Measurements from ENCODE around the gene NKX1-2.

The NKX1-2 gene

GRCh38 chr10:124482236-124482800 lies 32.5 kb upstream of the NKX1-2 start:
- H3K4me1 Mint-ChIP-seq, result no peaks in the 10 kb centered on the region
- no peaks in the 10 kb centered on the region for H3K9me3 Mint-ChIP-seq
- H3K36me3 Mint-ChIP-seq, result peaks cover 28% of the 10 kb centered on the region
- no peak overlapping the region for H3K4me3 Mint-ChIP-seq
- H3K27me3 Mint-ChIP-seq, result no peaks in the 10 kb centered on the region
- no peak overlapping the region for H3K27ac Mint-ChIP-seq
- ATAC-seq, result no peak

GRCh38 chr10:124481717-124482116 lies 31.9 kb upstream of the NKX1-2 start:
- peaks cover 23% of the 10 kb centered on the region for H3K36me3 Mint-ChIP-seq
- H3K4me3 Mint-ChIP-seq, result no peak overlapping the region
- no peaks in the 10 kb centered on the region for H3K9me3 Mint-ChIP-seq
- H3K27me3 Mint-ChIP-seq, result no peaks in the 10 kb centered on the region
- H3K4me1 Mint-ChIP-seq, result no peaks in the 10 kb centered on the region
- H3K27ac Mint-ChIP-seq, result no peak overlapping the region
- ATAC-seq, result no peak

DNA sequence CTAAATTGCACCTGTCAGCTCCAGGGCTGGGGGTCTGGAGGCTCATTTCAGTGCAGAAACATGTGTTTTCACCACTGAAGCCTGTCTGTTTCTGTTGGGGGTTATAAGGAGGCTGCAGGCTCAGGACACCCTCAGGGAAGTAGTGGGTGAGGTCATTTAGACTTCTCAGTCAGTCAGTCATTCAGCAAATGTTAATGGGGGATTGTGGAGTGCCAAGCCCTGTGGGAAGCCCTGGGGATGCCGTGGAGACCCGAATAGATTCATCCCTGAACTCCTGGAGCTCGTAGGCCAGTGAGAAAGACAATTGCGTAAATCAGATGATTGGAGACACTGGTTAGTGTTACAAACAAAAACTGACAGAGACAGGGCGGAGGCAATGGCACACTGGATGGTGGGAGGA lies 31.0 kb upstream of the NKX1-2 start:
- H3K4me1 Mint-ChIP-seq, result no peaks in the 10 kb centered on the region
- peaks cover 14% of the 10 kb centered on the region for H3K36me3 Mint-ChIP-seq

DNA sequence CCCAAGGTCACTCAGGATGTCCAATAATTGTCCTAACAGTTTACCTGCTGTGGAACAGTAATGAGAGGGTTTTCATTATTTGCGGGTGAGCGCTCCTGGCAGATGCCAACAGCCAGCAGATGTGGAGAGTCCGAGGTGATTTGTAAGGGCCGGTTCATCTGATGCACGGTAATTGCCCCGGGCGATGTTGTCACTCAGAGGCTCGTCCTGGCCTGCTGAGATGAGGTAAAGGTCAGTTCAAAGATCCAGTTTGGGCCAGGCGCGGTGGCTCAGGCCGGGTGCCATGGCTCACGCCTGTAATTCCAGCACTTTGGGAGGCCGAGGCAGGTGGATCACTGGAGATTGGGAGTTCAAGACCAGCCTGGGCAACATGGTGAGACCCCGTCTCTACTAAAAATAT lies 28.7 kb upstream of the NKX1-2 start:
- Mint-ChIP-seq H3K9me3 (no peaks in the 10 kb centered on the region), H3K4me1 (no peaks in the 10 kb centered on the region), H3K36me3 (peaks cover 5% of the 10 kb centered on the region), H3K27me3 (no peaks in the 10 kb centered on the region), H3K4me3 (no peak overlapping the region), H3K27ac (no peak overlapping the region)
- no peak for ATAC-seq

More for the DNA sequence above, 31.0 kb upstream of the NKX1-2 start:
- no peaks in the 10 kb centered on the region for H3K9me3 Mint-ChIP-seq
- H3K27me3 Mint-ChIP-seq, result no peaks in the 10 kb centered on the region
- ATAC-seq, result no peak
- H3K4me3 Mint-ChIP-seq, result no peak overlapping the region
- H3K27ac Mint-ChIP-seq, result no peak overlapping the region

- Mint-ChIP-seq H3K4me1 (peaks cover 3% of the 10 kb centered on the region), H3K36me3 (no peaks in the 10 kb centered on the region), H3K27me3 (no peaks in the 10 kb centered on the region), H3K27ac (no peak overlapping the region), H3K9me3 (no peaks in the 10 kb centered on the region), H3K4me3 (no peak overlapping the region)
- no peak for ATAC-seq
Measured at GRCh38 chr10:124477614-124478363, 28.0 kb upstream of the NKX1-2 start.

GRCh38 chr10:124476043-124476725 lies 26.3 kb upstream of the NKX1-2 start:
- Mint-ChIP-seq H3K36me3 (no peaks in the 10 kb centered on the region), H3K27me3 (no peaks in the 10 kb centered on the region), H3K27ac (no peak overlapping the region), H3K9me3 (no peaks in the 10 kb centered on the region), H3K4me3 (no peak overlapping the region), H3K4me1 (peaks cover 13% of the 10 kb centered on the region)
- peak; percentile 28 for ATAC-seq

DNA sequence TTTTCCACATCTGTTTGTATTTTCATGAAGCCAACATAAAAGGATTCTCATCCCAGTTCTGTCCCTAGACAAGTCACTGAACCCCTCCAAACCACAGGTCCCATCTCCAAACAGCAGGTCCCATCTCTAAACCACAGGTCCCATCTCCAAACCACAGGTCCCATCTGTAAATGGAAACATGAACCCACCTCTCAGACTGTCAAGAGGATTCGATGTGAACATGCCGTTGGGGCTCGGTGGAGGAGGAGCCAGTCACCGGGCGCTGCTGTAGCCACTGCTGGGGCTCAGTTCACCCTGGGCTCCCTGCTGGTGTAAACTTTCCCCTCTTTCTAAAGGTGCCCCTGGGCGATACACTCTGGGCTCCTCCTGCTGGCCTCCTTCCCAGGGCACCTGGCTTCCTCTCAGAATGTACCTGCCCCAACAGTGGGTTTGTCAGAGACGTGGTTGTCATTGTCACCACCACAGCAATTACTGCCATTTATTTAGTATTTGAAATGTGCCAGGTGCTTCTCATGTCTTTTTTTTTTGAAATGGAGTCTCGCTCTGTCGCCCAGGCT lies 24.8 kb upstream of the NKX1-2 start:
- Mint-ChIP-seq H3K27ac (no peak overlapping the region), H3K9me3 (no peaks in the 10 kb centered on the region), H3K4me3 (no peak overlapping the region), H3K27me3 (no peaks in the 10 kb centered on the region), H3K4me1 (peaks cover 13% of the 10 kb centered on the region), H3K36me3 (peaks cover 2% of the 10 kb centered on the region)
- ATAC-seq, result no peak

- H3K4me3 Mint-ChIP-seq, result no peak overlapping the region
- H3K4me1 Mint-ChIP-seq, result peaks cover 17% of the 10 kb centered on the region
- ATAC-seq, result no peak
- no peak overlapping the region for H3K27ac Mint-ChIP-seq
- H3K9me3 Mint-ChIP-seq, result no peaks in the 10 kb centered on the region
- H3K36me3 Mint-ChIP-seq, result peaks cover 7% of the 10 kb centered on the region
- no peaks in the 10 kb centered on the region for H3K27me3 Mint-ChIP-seq
Measured at GRCh38 chr10:124473070-124473469, 23.2 kb upstream of the NKX1-2 start.

DNA sequence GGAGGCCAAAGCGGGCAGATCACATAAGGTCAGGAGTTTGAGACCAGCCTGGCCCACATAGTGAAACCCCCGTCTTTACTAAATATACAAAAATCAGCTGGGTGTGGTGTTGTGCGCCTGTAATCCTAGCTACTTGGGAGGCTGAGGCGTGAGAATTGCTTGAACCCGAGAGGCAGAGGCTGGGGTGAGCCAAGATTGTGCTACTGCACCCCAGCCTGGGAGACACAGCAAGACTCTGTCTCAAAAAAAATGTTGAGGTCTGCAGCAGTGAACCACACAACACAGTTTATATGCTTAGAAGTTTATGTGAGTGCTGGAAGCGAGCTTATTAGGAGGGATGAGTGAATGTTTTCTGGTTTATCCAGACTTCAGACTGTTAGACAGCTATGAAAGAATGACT lies 22.2 kb upstream of the NKX1-2 start:
- no peak for ATAC-seq
- Mint-ChIP-seq H3K36me3 (peaks cover 7% of the 10 kb centered on the region), H3K9me3 (no peaks in the 10 kb centered on the region), H3K27me3 (no peaks in the 10 kb centered on the region), H3K4me3 (no peak overlapping the region), H3K27ac (no peak overlapping the region), H3K4me1 (peaks cover 17% of the 10 kb centered on the region)

DNA sequence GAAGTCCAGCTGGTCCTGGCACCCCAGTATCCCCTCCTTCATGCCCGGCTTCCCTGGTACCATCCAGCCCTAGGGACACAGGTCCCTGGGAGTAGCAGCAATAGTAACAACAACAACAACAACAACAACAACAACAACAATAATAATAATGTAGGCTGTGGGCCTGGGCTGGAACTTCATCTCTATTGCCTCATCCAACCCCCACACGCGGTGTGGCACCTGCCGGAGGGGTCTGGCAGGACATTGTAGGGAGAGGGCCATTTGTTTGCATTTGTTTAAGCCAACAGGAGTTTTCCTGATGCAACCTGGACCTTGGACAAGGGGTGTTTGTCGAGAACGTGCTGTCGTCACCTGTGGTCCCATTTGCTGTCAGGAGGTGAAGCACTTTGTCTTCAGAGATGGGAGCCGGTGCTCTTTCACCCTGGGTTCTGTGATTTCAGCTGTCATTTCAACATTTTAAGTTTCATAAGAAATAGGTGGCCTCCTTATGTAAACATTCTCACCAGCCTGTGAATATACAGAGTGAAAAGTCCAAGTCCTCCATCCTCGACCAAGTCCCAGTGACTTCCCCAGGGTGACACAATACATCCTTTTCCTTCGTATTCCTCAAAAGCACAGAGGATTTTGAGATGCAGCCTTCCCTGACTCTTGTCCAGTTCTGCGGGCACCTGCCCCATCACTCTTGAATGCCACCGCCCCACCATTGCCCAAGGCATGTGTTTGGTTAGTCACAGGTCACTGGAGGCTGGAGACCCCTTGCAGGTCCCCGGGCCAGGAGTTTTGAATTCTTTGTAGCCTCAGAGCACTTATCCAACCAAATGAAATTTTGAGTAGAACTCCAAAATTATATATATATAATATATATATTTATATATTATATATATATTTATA lies 21.0 kb upstream of the NKX1-2 start:
- ATAC-seq, result no peak

GRCh38 chr10:124469956-124470484 lies 20.2 kb upstream of the NKX1-2 start:
- H3K4me1 Mint-ChIP-seq, result peaks cover 29% of the 10 kb centered on the region
- no peaks in the 10 kb centered on the region for H3K9me3 Mint-ChIP-seq
- no peak overlapping the region for H3K27ac Mint-ChIP-seq
- H3K27me3 Mint-ChIP-seq, result no peaks in the 10 kb centered on the region
- H3K36me3 Mint-ChIP-seq, result peaks cover 7% of the 10 kb centered on the region
- no peak for ATAC-seq
- no peak overlapping the region for H3K4me3 Mint-ChIP-seq

More for the DNA sequence above, 21.0 kb upstream of the NKX1-2 start:
- no peak overlapping the region for H3K4me3 Mint-ChIP-seq
- H3K27ac Mint-ChIP-seq, result no peak overlapping the region
- H3K27me3 Mint-ChIP-seq, result no peaks in the 10 kb centered on the region
- H3K9me3 Mint-ChIP-seq, result no peaks in the 10 kb centered on the region
- H3K4me1 Mint-ChIP-seq, result peaks cover 21% of the 10 kb centered on the region
- H3K36me3 Mint-ChIP-seq, result peaks cover 7% of the 10 kb centered on the region

- Mint-ChIP-seq H3K4me3 (no peak overlapping the region), H3K36me3 (peaks cover 7% of the 10 kb centered on the region), H3K27me3 (no peaks in the 10 kb centered on the region), H3K4me1 (peaks cover 38% of the 10 kb centered on the region), H3K9me3 (no peaks in the 10 kb centered on the region), H3K27ac (no peak overlapping the region)
- no peak for ATAC-seq
Measured at GRCh38 chr10:124468624-124469023, 18.8 kb upstream of the NKX1-2 start.

DNA sequence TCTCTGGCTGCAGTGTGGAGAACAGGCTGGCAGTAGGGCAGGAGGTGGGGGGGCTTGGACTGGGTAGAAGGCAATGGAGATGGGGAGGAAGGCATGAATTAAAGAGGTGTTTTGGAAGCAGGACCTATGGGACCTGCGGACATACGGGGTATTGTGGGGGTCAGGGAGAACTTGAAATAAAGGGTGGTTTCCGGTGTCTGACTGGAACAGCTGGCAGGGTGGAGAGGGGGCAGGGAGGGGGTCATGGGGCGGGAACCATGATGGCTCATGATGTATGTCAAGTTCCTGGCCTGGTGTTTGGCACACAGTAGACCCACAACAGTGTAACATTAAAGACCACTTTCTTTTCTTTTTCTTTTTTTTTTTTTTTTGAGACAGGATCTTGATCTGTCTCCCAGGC lies 17.3 kb upstream of the NKX1-2 start:
- H3K4me3 Mint-ChIP-seq, result no peak overlapping the region
- H3K27ac Mint-ChIP-seq, result no peak overlapping the region
- peaks cover 28% of the 10 kb centered on the region for H3K4me1 Mint-ChIP-seq
- H3K9me3 Mint-ChIP-seq, result no peaks in the 10 kb centered on the region
- peaks cover 7% of the 10 kb centered on the region for H3K36me3 Mint-ChIP-seq
- H3K27me3 Mint-ChIP-seq, result no peaks in the 10 kb centered on the region
- no peak for ATAC-seq

- no peak for ATAC-seq
- Mint-ChIP-seq H3K4me3 (no peak overlapping the region), H3K36me3 (peaks cover 7% of the 10 kb centered on the region), H3K4me1 (peaks cover 31% of the 10 kb centered on the region), H3K27me3 (no peaks in the 10 kb centered on the region), H3K9me3 (no peaks in the 10 kb centered on the region), H3K27ac (peak overlapping the region; percentile 95)
Measured at GRCh38 chr10:124465777-124466488, 16.1 kb upstream of the NKX1-2 start.

All from stimulated activated memory B cell treated with anti-CD40 and anti-IgM and Interleukin-4, amounts not matched to agents 10 μg/mL and 1 μg/mL and 100 μg/mL, for 72 hours (primary cell).